ENCODE data around the gene MND1. TPM values are rescaled to one million over a fixed set of nuclear protein-coding genes. Genes with fewer than 3 reads are reported as not detected.

MND1 gene
- total and polyA plus RNA-seq, 2 of the 8 experiments (the other 6 are each of a cell fraction or from before 2014, with no cell fraction given) = 4.4 to 26.2 TPM

DNA sequence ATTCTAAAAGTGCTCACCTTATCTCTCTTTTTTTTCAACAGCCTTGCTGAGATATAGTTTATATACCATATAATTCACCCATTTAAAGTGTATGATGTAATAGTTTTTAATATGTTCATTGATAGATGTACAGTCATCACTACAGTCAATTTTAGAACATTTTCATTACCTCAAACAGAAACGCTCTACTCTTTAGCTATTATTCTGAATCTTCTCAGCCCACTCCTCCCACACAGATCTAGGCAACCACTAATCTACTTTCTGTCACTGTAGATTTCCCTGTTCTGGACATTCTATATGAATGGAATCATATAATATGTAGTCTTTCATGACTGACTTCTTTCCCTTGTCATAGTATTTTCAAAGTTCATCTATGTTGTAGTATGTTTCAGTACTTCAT lies 22.6 kb downstream of the MND1 start:
- no peak overlapping the region for H3K56ac ChIP-seq (replicated peaks; ENCODE audit: insufficient read length, low read depth, low read length)
- no peak overlapping the region for H2BK12ac ChIP-seq (ENCODE audit: low read depth, low read length)
- no peak overlapping the region for H4K91ac ChIP-seq (replicated peaks; ENCODE audit: insufficient read length, low read length)
- no peak overlapping the region for H2AK5ac ChIP-seq (ENCODE audit: low read depth, low read length)
- H3K79me1 ChIP-seq (ENCODE audit: low read depth, low read length) = no peaks in the 10 kb centered on the region
- H3K14ac ChIP-seq (ENCODE audit: insufficient read length) = no peak overlapping the region
- no peaks in the 10 kb centered on the region for H3K27me3 ChIP-seq (replicated peaks in 1 of 4; ENCODE audit: control insufficient read depth in 3 of 4, extremely low read depth in 1 of 4, insufficient read depth in 3 of 4, low read length in 3 of 4)
- DNase-seq (ENCODE audit: low read depth in 1 of 2, low spot score in 2 of 2) (no peak), FAIRE-seq (no peak)
- H3K4me1 ChIP-seq (replicated peaks in 1 of 4; ENCODE audit: control insufficient read depth in 3 of 4, insufficient read depth in 4 of 4, low read length in 3 of 4) = no peaks in the 10 kb centered on the region
- H2BK5ac ChIP-seq (ENCODE audit: low read depth, low read length) = no peak overlapping the region
- no peak overlapping the region for H2BK120ac ChIP-seq (replicated peaks; ENCODE audit: low read depth, low read length)
- H3K9ac ChIP-seq (replicated peaks in 1 of 4; ENCODE audit: extremely low read depth in 1 of 4, low read depth in 3 of 4, low read length in 3 of 4) = no peak overlapping the region
- no peak overlapping the region for H3K4me3 ChIP-seq (ENCODE audit: extremely low read depth in 1 of 4, insufficient read depth in 2 of 4, low read depth in 3 of 4, low read length in 4 of 4)
- no peak overlapping the region for H3K4ac ChIP-seq (replicated peaks; ENCODE audit: insufficient read length, low read depth, low read length)
- ChIA-PET POLR2A (ENCODE audit: partially characterized antibody) (no interaction called here), CTCF (ENCODE audit: partially characterized antibody) (interaction anchor here (0.8 kb wide), 1 partner anchor 383 kb away, joined by 3 read pairs; no protein-coding TSS in a partner anchor)
- H4K8ac ChIP-seq (ENCODE audit: extremely low read depth, insufficient read depth, low read length) = no peak overlapping the region
- H3K18ac ChIP-seq (ENCODE audit: extremely low read depth, low read length) = no peak overlapping the region
- no peaks in the 10 kb centered on the region for H3K79me2 ChIP-seq (ENCODE audit: control insufficient read depth in 1 of 2, insufficient read depth in 2 of 2, low read length in 2 of 2)
- no peak for TF ChIP-seq RFX5 (IDR thresholded peaks at IDR 0.05; ENCODE audit: borderline replicate concordance, low read depth, low read length)
- TF ChIP-seq NANOG (IDR thresholded peaks at IDR 0.05; ENCODE audit: insufficient read depth, low read depth, low read length, poor library complexity, severe bottlenecking) = no peak
- no peak for TF ChIP-seq EP300 (IDR thresholded peaks at IDR 0.05; ENCODE audit: borderline replicate concordance in 1 of 2, low read depth in 2 of 2, low read length in 2 of 2)
- no peak for TF ChIP-seq MAFK (IDR thresholded peaks at IDR 0.05; ENCODE audit: low read depth, low read length)
- no peak for TF ChIP-seq SAP30 (IDR thresholded peaks at IDR 0.05; ENCODE audit: insufficient read depth, insufficient replicate concordance, low read length)
- TF ChIP-seq GTF2F1 (IDR thresholded peaks at IDR 0.05; ENCODE audit: borderline replicate concordance, low read depth, low read length) = no peak
- no peak for TF ChIP-seq CREB1 (IDR thresholded peaks at IDR 0.05)
- TF ChIP-seq PHF8 (conservative IDR thresholded peaks at IDR 0.05; ENCODE audit: low read depth, low read length) = no peak
- TF ChIP-seq POU5F1 (IDR thresholded peaks at IDR 0.05; ENCODE audit: low read depth, low read length) = no peak
- TF ChIP-seq CHD1 (IDR thresholded peaks at IDR 0.05; ENCODE audit: low read depth, low read length) = no peak
- no peak for TF ChIP-seq ZNF274 (IDR thresholded peaks at IDR 0.05; ENCODE audit: borderline replicate concordance, extremely low read depth, low read length)
- TF ChIP-seq HDAC6 (IDR thresholded peaks at IDR 0.05; ENCODE audit: low read depth, low read length) = no peak
- TF ChIP-seq CBX5 (IDR thresholded peaks at IDR 0.05; ENCODE audit: low read depth, low read length) = no peak
- TF ChIP-seq SIRT6 (IDR thresholded peaks at IDR 0.05; ENCODE audit: low read length) = no peak
- no peak overlapping the region for H2BK15ac ChIP-seq (ENCODE audit: low read length)
- H3K4me2 ChIP-seq (ENCODE audit: insufficient read depth in 1 of 2, low read depth in 2 of 2, low read length in 2 of 2) = no peak overlapping the region
- no peak overlapping the region for H2AFZ ChIP-seq (ENCODE audit: low read length)
- H3K9me3 ChIP-seq (ENCODE audit: insufficient read depth in 2 of 2, low read depth in 1 of 2, low read length in 1 of 2) = no peaks in the 10 kb centered on the region; a peak in 1 of 4 replicates
- H3K23ac ChIP-seq (ENCODE audit: insufficient read length) = no peak overlapping the region
- H3K27ac ChIP-seq (ENCODE audit: low read depth, low read length) = no peak overlapping the region
- H4K20me1 ChIP-seq (replicated peaks in 1 of 2; ENCODE audit: control insufficient read depth in 1 of 2, insufficient read depth in 2 of 2, low read length in 2 of 2) = peaks cover 0 to 2% of the 10 kb centered on the region in 2 experiments
- peaks cover 0 to 35% (median 12%) of the 10 kb centered on the region in 4 experiments; a peak in 6 of 8 replicates for H3K36me3 ChIP-seq (ENCODE audit: control insufficient read depth in 2 of 4, insufficient read depth in 4 of 4, low read length in 3 of 4)
- H4K5ac ChIP-seq (ENCODE audit: insufficient read length, low read depth, low read length) = no peak overlapping the region
- H3K23me2 ChIP-seq (ENCODE audit: low read depth, low read length) = no peaks in the 10 kb centered on the region; the same call in 1 of the 2 replicates
- WGBS, 2 experiments (ENCODE audit: extremely low coverage in 1 of 2, insufficient coverage in 1 of 2, insufficient read length in 1 of 2, insufficient replicate concordance in 2 of 2, low coverage in 1 of 2, low lambda C conversion rate in 2 of 2, missing lambda C conversion rate in 1 of 2) = 95% methylated on average over 1 of the region's 1 CpG; no CpG with 5 or more reads in 1 of the 2 experiments
- no peak overlapping the region for H2BK20ac ChIP-seq (ENCODE audit: low read length)

All from H1 (cell line).